IPS-18c (cell line): ENCODE data around the gene TMEM132C.

Source experiments
- H3K4me3 ChIP-seq: 2 replicates; pipeline ENCODE4 v1.7.0; 2013; ENCODE audit warnings: low read depth, mild to moderate bottlenecking, low read length, moderate library complexity; ENCODE audit not compliant: insufficient read depth
- H3K9me3 ChIP-seq: one replicate; pipeline ENCODE4 v1.6.1; 2013; ENCODE audit warnings: mild to moderate bottlenecking, low read length, moderate library complexity; ENCODE audit not compliant: control insufficient read depth, insufficient read depth

The TMEM132C gene

GRCh38 chr12:128381541-128381940 lies 114.6 kb downstream of the TMEM132C start:
- Histone ChIP-seq H3K4me3 (no peak overlapping the region), H3K9me3 (peaks cover 5% of the 10 kb centered on the region)

DNA sequence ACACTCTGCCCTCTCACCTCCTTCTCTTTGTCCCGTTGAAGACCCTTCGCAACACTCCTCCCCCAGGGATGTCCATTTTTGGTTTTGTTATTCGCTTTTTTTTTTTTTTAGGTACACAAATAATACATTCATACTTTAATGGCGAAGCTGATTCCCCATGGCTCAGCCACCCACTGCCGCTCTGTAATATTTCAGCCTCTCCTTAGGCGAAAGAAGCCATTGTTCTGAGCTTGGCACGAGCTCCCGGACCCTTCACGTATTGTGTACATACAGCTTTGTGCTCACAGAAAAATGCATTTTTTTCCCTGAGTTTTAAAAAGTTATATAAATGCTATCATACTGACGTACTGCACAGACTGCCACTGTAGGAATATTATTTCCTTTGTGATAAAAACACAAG lies 115.0 kb downstream of the TMEM132C start:
- H3K4me3 ChIP-seq = no peak overlapping the region
- peaks cover 5% of the 10 kb centered on the region for H3K9me3 ChIP-seq

GRCh38 chr12:128382946-128383345 lies 116.0 kb downstream of the TMEM132C start:
- Histone ChIP-seq H3K4me3 (no peak overlapping the region), H3K9me3 (peaks cover 5% of the 10 kb centered on the region)

GRCh38 chr12:128383357-128383937 lies 116.5 kb downstream of the TMEM132C start:
- H3K9me3 ChIP-seq = peaks cover 5% of the 10 kb centered on the region
- H3K4me3 ChIP-seq = no peak overlapping the region

DNA sequence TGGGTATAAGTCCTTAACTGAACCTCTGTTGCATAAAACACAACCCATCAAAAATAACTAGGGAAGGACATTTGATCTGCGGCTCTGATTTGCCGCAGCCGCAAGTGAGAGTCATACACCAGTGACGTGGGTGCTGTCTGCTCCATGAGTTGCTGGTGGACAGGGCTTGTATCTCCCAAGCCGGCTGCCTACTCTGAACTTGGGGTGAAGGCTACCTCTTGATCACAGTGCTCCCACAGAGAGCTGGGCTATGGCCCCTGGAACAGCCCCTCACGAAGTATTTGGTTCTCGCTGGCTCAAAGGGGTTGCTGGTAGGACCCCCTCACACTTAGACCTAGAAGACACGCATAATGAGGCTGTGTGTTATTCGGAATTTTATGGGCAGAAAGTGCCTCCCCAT lies 118.8 kb downstream of the TMEM132C start:
- H3K4me3 ChIP-seq = no peak overlapping the region
- H3K9me3 ChIP-seq = no peaks in the 10 kb centered on the region

DNA sequence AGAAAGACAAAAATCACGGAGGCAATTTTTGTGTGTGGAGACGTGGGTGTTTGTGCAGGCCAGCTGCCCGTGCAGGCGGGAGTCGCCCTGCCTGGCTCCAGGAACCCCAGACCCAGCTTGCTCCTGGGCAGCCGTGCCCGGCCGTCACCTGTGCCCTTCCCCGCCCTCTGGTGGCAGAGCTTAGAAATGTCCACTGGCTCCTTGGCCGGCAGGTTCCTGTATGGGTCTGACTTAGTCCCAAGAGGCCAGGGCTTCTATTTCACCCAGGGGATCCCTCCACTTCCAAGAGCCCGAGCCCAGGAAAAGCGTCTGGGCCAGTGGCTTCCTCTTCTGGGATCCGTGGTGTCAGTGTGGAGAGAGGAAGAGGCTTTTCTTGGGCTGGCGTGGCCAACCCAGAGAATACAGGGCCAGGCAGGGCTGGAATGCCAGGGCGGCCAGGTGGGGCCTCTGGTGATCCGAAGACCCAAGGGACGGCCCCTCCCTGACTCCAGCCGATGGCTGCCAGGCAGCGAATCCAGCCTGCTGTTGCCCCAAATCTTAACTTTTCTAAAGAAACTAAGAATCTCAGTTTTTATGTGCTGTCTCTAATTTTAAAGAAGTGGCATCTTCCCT lies 120.9 kb downstream of the TMEM132C start:
- no peaks in the 10 kb centered on the region for H3K9me3 ChIP-seq
- no peak overlapping the region for H3K4me3 ChIP-seq

GRCh38 chr12:128388461-128389000 lies 121.6 kb downstream of the TMEM132C start:
- Histone ChIP-seq H3K4me3 (no peak overlapping the region), H3K9me3 (no peaks in the 10 kb centered on the region)

GRCh38 chr12:128393346-128393745 lies 126.4 kb downstream of the TMEM132C start:
- H3K4me3 ChIP-seq = no peak overlapping the region
- H3K9me3 ChIP-seq = no peaks in the 10 kb centered on the region

DNA sequence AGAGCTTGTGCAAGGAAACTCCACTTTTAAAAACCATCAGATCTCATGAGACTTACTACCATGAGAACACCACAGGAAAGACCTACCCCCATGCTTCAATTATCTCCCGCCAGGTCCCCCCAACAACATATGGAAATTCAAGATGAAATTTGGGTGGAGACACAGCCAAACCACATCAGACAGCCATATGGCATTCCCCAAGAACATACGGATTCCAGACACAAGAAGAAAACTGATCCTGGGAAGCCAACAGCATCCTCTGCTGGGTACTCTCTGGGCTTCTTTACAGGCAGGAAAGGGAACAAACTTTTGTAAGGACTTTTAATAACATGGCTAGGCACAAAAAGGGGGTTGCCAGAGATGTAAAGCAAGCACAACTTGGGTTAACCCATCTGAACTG lies 127.2 kb downstream of the TMEM132C start:
- no peaks in the 10 kb centered on the region for H3K9me3 ChIP-seq

GRCh38 chr12:128399253-128399652 lies 132.3 kb downstream of the TMEM132C start:
- no peaks in the 10 kb centered on the region for H3K9me3 ChIP-seq
- no peak overlapping the region for H3K4me3 ChIP-seq

More for the DNA sequence above, 127.2 kb downstream of the TMEM132C start:
- no peak overlapping the region for H3K4me3 ChIP-seq

DNA sequence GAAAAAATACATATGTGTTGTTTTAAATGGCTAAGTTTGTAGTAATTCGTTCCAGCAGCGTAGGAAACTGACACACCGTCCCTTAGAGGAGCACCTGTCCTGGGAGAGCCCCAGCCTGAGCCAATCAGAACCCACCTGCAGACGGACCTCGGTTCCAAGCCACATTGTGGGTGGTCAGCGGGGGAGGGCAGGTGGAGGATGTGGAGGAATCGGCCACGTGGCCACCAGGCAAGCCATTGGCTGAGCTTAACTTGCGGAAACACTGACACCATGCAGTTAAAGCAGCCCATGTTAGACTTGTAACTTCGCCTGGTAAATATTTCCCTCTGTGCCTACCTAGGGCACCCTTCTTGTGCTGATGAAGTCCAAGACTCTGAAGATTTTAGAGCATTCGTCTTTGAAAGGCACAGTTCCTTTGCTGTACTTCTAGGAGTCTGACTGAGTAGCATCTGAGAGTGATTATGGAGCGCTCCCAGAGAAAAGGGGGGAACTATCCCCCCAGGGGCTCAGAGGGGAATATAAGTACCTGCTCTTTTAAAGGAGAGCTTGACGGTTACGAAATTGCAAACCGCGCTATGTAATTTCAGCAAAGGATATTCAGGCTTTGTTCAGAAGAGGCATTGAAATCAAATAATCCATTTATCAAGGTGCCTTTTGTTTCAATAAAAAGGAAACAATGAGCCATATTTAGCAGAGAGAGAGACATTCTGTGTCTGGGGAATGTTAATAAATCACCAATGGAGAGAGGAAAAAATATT lies 135.7 kb downstream of the TMEM132C start:
- Histone ChIP-seq H3K4me3 (no peak overlapping the region), H3K9me3 (no peaks in the 10 kb centered on the region)

- H3K9me3 ChIP-seq = no peaks in the 10 kb centered on the region
- H3K4me3 ChIP-seq = no peak overlapping the region
These were observed 141.7 kb downstream of the TMEM132C start for GRCh38 chr12:128408669-128409068.

- no peak overlapping the region for H3K4me3 ChIP-seq
- no peaks in the 10 kb centered on the region for H3K9me3 ChIP-seq
These were observed 148.1 kb downstream of the TMEM132C start for GRCh38 chr12:128415036-128415560.

DNA sequence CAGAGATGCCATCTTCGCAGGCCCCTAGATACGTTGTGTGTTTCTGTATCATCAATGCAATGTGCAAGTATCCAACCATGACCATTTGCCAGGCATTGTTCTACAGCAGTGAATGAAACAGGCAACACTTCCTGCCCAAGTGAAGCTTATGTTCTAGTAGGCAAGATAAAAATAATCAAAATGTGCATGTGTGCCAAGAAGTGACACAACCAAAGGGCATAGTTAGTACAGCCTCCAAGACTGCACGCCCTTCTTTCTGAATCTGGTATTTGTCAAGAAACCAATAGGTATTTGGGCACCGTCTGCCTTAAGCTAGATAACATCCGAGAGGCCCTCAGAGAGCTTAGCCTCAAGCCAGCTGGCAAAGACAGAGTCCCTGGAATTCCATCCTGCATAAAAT lies 152.0 kb downstream of the TMEM132C start:
- no peaks in the 10 kb centered on the region for H3K9me3 ChIP-seq
- no peak overlapping the region for H3K4me3 ChIP-seq

DNA sequence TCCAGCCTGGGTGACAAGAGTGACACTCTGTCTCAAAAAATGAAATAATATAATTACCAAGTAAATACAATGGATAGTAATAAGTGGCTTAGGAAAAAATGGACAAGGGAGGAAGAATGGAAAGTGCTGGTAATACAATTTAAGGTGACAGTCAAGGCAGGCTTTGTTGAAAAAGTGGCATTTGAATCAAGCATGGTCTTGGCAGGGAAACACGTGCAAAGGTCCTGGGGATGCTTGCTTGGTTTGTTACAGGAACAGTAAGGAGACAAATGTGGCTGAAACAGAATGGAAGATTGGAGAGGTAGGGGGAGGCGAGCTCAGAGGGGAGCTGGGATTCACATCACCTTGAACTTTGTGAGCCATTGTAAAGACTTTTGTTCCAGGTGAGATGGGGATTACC lies 153.2 kb downstream of the TMEM132C start:
- Histone ChIP-seq H3K9me3 (no peaks in the 10 kb centered on the region), H3K4me3 (no peak overlapping the region)

DNA sequence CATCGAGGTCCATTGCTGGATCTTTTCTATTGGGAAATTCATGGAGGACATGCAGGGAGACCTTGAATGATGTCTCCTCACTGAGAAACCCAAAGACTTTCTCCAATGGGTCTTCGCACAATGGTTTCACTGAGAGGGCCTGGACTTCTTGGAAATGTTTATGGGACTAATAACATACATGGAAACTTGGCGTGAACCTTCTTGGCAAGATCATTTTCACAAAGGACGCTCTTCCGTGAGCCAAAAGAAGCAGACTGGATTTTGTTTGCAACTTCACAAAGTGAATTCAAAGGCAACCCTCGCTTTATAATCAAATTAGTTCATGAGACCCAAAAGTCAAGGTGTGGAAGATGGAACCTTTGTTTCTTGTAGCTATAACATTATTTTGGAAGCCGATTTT lies 154.4 kb downstream of the TMEM132C start:
- H3K9me3 ChIP-seq = no peaks in the 10 kb centered on the region
- no peak overlapping the region for H3K4me3 ChIP-seq

DNA sequence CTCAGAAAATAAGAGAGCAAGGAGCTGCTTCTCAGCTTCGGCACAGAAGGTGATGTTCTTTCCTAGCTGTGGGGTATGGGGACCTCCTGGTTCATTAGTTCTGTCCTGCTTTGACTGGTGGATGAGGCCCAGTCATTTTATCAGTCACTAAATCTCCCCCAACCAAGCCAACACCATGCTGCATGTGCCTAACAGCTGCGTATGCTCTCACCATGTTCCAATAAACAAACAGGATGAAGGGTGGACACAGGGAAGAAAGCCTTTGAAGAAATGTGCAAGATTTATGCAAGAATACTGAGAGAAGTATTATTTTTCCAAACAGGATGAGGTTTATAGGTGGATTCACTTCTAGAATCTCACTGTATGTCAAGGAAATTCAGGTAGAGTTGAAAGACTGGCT lies 156.2 kb downstream of the TMEM132C start:
- Histone ChIP-seq H3K4me3 (no peak overlapping the region), H3K9me3 (no peaks in the 10 kb centered on the region)

- H3K4me3 ChIP-seq = no peak overlapping the region
- no peaks in the 10 kb centered on the region for H3K9me3 ChIP-seq
These were observed 158.0 kb downstream of the TMEM132C start for GRCh38 chr12:128424931-128425431.
